ENCODE data around the gene BCL11B. TPM values are rescaled to one million over a fixed set of nuclear protein-coding genes. Genes with fewer than 3 reads are reported as not detected.

Gene BCL11B
- total RNA-seq, 4 donors from 2014 or later = under 0.01 to 1.1 (median 0.39) TPM

- 1 to 14% methylated on average over 12 to 13 of the region's 26 CpGs for WGBS, 2 donors (ENCODE audit: low coverage in 1 of 2)
- ATAC-seq = peak; percentile 89
- peak overlapping the region; percentile 22 to 46 for H3K4me3 ChIP-seq
- H3K4me1 ChIP-seq = peaks cover 0 to 41% (median 24%) of the 10 kb centered on the region in 3 donors
- no peaks in the 10 kb centered on the region for H3K36me3 ChIP-seq
- no peaks in the 10 kb centered on the region for H3K27me3 ChIP-seq
- H3K27ac ChIP-seq = peak overlapping the region in 3 of 4 donors; percentile 58 to 68 (median 66)
- H3K9me3 ChIP-seq = no peaks in the 10 kb centered on the region
- TF ChIP-seq POLR2AphosphoS5 (IDR thresholded peaks at IDR 0.05) = peak; percentile 73
- TF ChIP-seq CTCF (IDR thresholded peaks at IDR 0.05) = peak in 2 of 4 experiments; percentile 5 to 30
- no peak for TF ChIP-seq POLR2A (IDR thresholded peaks at IDR 0.05)
- no peak for TF ChIP-seq EP300 (IDR thresholded peaks at IDR 0.05)
Measured at GRCh38 chr14:99192028-99192621, 79.9 kb downstream of the BCL11B start.

- peaks cover 0 to 41% (median 24%) of the 10 kb centered on the region in 3 donors for H3K4me1 ChIP-seq
- 0 to 6% methylated on average over 7 to 10 of the region's 10 CpGs for WGBS, 2 donors (ENCODE audit: low coverage in 1 of 2)
- peak overlapping the region; percentile 22 to 46 for H3K4me3 ChIP-seq
- peak; percentile 9 for ATAC-seq
- peak overlapping the region in 3 of 4 donors; percentile 58 to 68 (median 66) for H3K27ac ChIP-seq
- no peaks in the 10 kb centered on the region for H3K36me3 ChIP-seq
- H3K9me3 ChIP-seq = no peaks in the 10 kb centered on the region
- no peaks in the 10 kb centered on the region for H3K27me3 ChIP-seq
- TF ChIP-seq CTCF (IDR thresholded peaks at IDR 0.05) (no peak), POLR2AphosphoS5 (IDR thresholded peaks at IDR 0.05) (no peak), EP300 (IDR thresholded peaks at IDR 0.05) (no peak), POLR2A (IDR thresholded peaks at IDR 0.05) (no peak)
Measured at GRCh38 chr14:99191395-99192027, 80.5 kb downstream of the BCL11B start.

- Histone ChIP-seq H3K27me3 (no peaks in the 10 kb centered on the region), H3K4me1 (peaks cover 0 to 38% (median 23%) of the 10 kb centered on the region in 3 donors), H3K36me3 (no peaks in the 10 kb centered on the region), H3K9me3 (no peaks in the 10 kb centered on the region), H3K27ac (peak overlapping the region in 1 of 4 donors; percentile 66), H3K4me3 (no peak overlapping the region)
- 69 to 82% methylated on average over 8 to 9 of the region's 11 CpGs for WGBS, 2 donors (ENCODE audit: low coverage in 1 of 2)
- no peak for ATAC-seq
- no peak for TF ChIP-seq POLR2A (IDR thresholded peaks at IDR 0.05)
- no peak for TF ChIP-seq EP300 (IDR thresholded peaks at IDR 0.05)
- no peak for TF ChIP-seq CTCF (IDR thresholded peaks at IDR 0.05)
- no peak for TF ChIP-seq POLR2AphosphoS5 (IDR thresholded peaks at IDR 0.05)
Measured at GRCh38 chr14:99190696-99191394, 81.2 kb downstream of the BCL11B start.

- Histone ChIP-seq H3K36me3 (no peaks in the 10 kb centered on the region), H3K4me3 (no peak overlapping the region), H3K27ac (no peak overlapping the region), H3K9me3 (no peaks in the 10 kb centered on the region), H3K4me1 (peaks cover 0 to 25% (median 16%) of the 10 kb centered on the region in 3 donors), H3K27me3 (no peaks in the 10 kb centered on the region)
- no peak for TF ChIP-seq POLR2AphosphoS5 (IDR thresholded peaks at IDR 0.05)
- no peak for TF ChIP-seq POLR2A (IDR thresholded peaks at IDR 0.05)
- no peak for TF ChIP-seq CTCF (IDR thresholded peaks at IDR 0.05)
- TF ChIP-seq EP300 (IDR thresholded peaks at IDR 0.05) = no peak
- no peak for ATAC-seq
- WGBS, 2 donors (ENCODE audit: low coverage in 1 of 2) = 73 to 83% methylated on average over 3 to 7 of the region's 26 CpGs
Measured at GRCh38 chr14:99189201-99189801, 82.7 kb downstream of the BCL11B start.

Measured in gastroesophageal sphincter (tissue), 4 donors.